ENCODE results near the gene HS3ST2. TPM values are rescaled to one million over a fixed set of nuclear protein-coding genes. Genes with fewer than 3 reads are reported as not detected.

HS3ST2 gene
- total and polyA plus RNA-seq, 2 experiments from 2014 or later, result 1.4 to 3.2 TPM

- H3K27me3 ChIP-seq (ENCODE audit: insufficient read depth), result no peaks in the 10 kb centered on the region
- H3K36me3 Mint-ChIP-seq (ENCODE audit: low read depth), result no peaks in the 10 kb centered on the region
- no peak for TF ChIP-seq EZH2 (IDR thresholded peaks at IDR 0.05; ENCODE audit: low read depth, unreplicated experiment)
- TF ChIP-seq JUNB (IDR thresholded peaks at IDR 0.05; ENCODE audit: unreplicated experiment), result no peak
- TF ChIP-seq EZH2phosphoT487 (IDR thresholded peaks at IDR 0.05; ENCODE audit: unreplicated experiment), result no peak
- TF ChIP-seq ZNF331 (CRISPR knock-in tag; IDR thresholded peaks at IDR 0.05; ENCODE audit: low read depth), result no peak
- no peak for TF ChIP-seq ZNF114 (CRISPR knock-in tag; IDR thresholded peaks at IDR 0.05)
- H3K4me1 Mint-ChIP-seq, result peaks cover 9% of the 10 kb centered on the region; the same call in 2 of the 3 replicates
- no peak overlapping the region for H3K27ac ChIP-seq (ENCODE audit: low read depth)
- DNase-seq (ENCODE audit: low spot score) (no peak), ATAC-seq (no peak)
- H3K4me3 ChIP-seq, result no peak overlapping the region
- H3K4me3 Mint-ChIP-seq, result no peak overlapping the region
- H2AFZ ChIP-seq, result no peak overlapping the region
- no peak overlapping the region for H3K4me2 ChIP-seq
- H4K20me1 ChIP-seq (replicated peaks; ENCODE audit: insufficient read depth), result no peaks in the 10 kb centered on the region
- no peaks in the 10 kb centered on the region for H3F3A ChIP-seq (replicated peaks; ENCODE audit: low read depth)
- H3K4me1 ChIP-seq (ENCODE audit: insufficient read depth), result peaks cover 8% of the 10 kb centered on the region; the same call in 1 of the 2 replicates
- no peaks in the 10 kb centered on the region for H3K36me3 ChIP-seq (ENCODE audit: insufficient read depth)
- no peak overlapping the region for H3K27ac Mint-ChIP-seq
- no peaks in the 10 kb centered on the region for H3K79me2 ChIP-seq (replicated peaks; ENCODE audit: insufficient read depth)
- peaks cover 6% of the 10 kb centered on the region for H3K9me2 ChIP-seq (ENCODE audit: insufficient read depth)
- no peaks in the 10 kb centered on the region for H3K9me3 Mint-ChIP-seq
- peaks cover 6% of the 10 kb centered on the region for H3K27me3 Mint-ChIP-seq (ENCODE audit: insufficient read depth, low read depth, poor library complexity)
Measured at GRCh38 chr16:22915003-22915402, 101.0 kb downstream of the HS3ST2 start.

GRCh38 chr16:22923491-22923890 lies 109.5 kb downstream of the HS3ST2 start:
- H3F3A ChIP-seq (replicated peaks; ENCODE audit: low read depth), result no peaks in the 10 kb centered on the region
- DNase-seq (ENCODE audit: low spot score), result no peak
- H3K27ac Mint-ChIP-seq, result no peak overlapping the region
- H3K79me2 ChIP-seq (replicated peaks; ENCODE audit: insufficient read depth), result no peaks in the 10 kb centered on the region
- peaks cover 2% of the 10 kb centered on the region; the same call in 2 of the 3 replicates for H3K4me1 Mint-ChIP-seq
- no peak overlapping the region for H3K4me2 ChIP-seq
- peaks cover under 1% of the 10 kb centered on the region for H3K4me1 ChIP-seq (ENCODE audit: insufficient read depth)
- H2AFZ ChIP-seq, result no peak overlapping the region
- no peaks in the 10 kb centered on the region for H3K36me3 Mint-ChIP-seq (ENCODE audit: low read depth)
- no peak for ATAC-seq
- no peaks in the 10 kb centered on the region for H4K20me1 ChIP-seq (replicated peaks; ENCODE audit: insufficient read depth)
- H3K9me2 ChIP-seq (ENCODE audit: insufficient read depth), result 0 out of 2 replicates have a peak, but pooled peaks cover 12% of the 10 kb centered on the region
- no peaks in the 10 kb centered on the region for H3K27me3 ChIP-seq (ENCODE audit: insufficient read depth)
- TF ChIP-seq REST (IDR thresholded peaks at IDR 0.05; ENCODE audit: unreplicated experiment), result no peak
- no peak for TF ChIP-seq EZH2phosphoT487 (IDR thresholded peaks at IDR 0.05; ENCODE audit: unreplicated experiment)
- TF ChIP-seq NANOG (IDR thresholded peaks at IDR 0.05; ENCODE audit: borderline replicate concordance), result no peak
- H3K27me3 Mint-ChIP-seq (ENCODE audit: insufficient read depth, low read depth, poor library complexity), result peaks cover 4% of the 10 kb centered on the region
- no peak overlapping the region for H3K4me3 Mint-ChIP-seq
- H3K27ac ChIP-seq (ENCODE audit: low read depth), result no peak overlapping the region
- H3K36me3 ChIP-seq (ENCODE audit: insufficient read depth), result no peaks in the 10 kb centered on the region
- H3K4me3 ChIP-seq, result no peak overlapping the region
- H3K9me3 Mint-ChIP-seq, result no peaks in the 10 kb centered on the region; the same call in 1 of the 3 replicates

Data from GM23338 (cell line).